Measurements from ENCODE around the gene PACSIN2.
A peak's percentile ranks its signal among the peaks of the same experiment; 100 is the strongest.

PACSIN2 gene

DNA sequence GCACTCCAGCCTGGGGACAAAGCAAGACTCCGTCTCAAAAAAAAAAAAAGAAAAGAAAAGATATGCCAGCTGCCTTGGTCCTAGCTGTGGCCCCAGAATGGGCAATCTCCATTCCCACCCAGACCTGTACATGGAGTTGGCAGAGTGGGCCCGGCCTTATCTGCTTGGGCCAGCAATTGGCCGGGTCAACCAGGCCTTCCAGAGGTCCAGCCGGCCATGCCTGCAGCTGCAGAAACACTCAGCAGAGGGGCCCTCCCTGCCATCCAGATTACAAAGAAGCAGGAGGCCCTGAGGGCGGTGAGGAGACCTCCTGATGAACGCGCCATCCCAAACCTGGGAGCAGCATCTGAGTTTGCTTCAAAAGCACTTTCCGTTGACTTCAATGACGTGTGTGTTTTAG is 131.0 kb downstream of the PACSIN2 start:
- no peak for DNase-seq (ENCODE audit: low read depth in 3 of 3)

DNA sequence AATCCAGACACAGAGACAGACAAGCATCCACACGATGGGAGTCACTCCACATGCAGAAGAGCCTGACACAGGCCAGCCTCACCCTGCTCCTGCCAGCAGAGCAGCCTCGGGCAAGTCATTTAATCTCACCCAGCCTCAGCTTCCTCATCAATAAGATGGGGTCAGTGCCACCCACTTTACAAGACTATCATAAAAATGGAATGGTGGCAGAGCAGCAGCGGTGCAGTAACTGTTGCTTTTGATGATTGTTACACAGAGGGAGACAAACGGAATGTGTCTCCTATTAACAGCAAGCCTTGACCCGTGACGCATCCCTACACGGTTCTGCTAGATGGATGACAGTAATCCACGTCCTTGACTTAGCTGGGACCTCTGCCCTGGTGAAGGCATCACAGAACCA is 131.8 kb downstream of the PACSIN2 start:
- no peak for DNase-seq (ENCODE audit: low read depth in 3 of 3)

GRCh38 chr22:42881982-42882656 is 132.8 kb downstream of the PACSIN2 start:
- no peak for DNase-seq (ENCODE audit: low read depth in 3 of 3)

DNA sequence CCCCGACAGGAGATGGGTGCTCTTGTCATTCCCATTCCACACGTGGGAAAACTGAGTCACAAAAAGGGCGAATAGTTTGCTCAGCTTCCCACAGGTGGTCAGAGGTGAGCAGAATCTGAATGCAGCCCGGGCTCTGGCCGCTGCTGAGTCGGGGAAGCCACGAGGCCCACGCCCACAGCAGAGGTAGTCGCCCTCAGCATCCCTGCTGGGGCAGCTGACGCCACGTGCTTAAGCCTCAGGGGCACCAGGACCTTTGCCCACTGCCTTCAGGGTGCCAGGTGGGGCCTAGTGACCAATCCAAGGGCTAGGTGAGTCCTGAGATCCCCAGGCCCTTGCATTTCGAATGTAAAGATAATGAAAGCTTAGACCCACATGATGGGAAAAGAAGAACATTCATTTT is 133.7 kb downstream of the PACSIN2 start:
- DNase-seq (ENCODE audit: low read depth in 3 of 3), result no peak

DNA sequence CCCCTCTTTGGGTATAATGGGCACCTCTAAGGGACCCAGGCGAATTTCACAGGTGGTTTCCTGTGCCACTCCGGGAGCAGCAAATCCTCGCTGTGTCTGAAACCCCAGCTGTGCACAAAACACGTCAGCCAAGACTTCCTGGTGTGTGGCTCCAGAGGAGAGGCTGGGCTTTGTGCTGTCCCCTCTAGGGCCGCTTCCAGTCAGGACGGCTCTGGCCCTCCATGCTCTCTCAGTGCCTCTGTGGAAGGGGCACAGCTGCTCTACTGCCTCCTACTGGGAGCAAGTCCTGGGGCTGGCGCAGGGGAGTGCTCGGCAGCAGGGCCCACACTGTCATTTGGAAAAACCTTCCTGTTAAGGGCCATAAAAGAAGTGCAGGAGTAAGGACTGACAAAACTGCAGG is 134.1 kb downstream of the PACSIN2 start:
- no peak for DNase-seq (ENCODE audit: low read depth in 3 of 3)

DNA sequence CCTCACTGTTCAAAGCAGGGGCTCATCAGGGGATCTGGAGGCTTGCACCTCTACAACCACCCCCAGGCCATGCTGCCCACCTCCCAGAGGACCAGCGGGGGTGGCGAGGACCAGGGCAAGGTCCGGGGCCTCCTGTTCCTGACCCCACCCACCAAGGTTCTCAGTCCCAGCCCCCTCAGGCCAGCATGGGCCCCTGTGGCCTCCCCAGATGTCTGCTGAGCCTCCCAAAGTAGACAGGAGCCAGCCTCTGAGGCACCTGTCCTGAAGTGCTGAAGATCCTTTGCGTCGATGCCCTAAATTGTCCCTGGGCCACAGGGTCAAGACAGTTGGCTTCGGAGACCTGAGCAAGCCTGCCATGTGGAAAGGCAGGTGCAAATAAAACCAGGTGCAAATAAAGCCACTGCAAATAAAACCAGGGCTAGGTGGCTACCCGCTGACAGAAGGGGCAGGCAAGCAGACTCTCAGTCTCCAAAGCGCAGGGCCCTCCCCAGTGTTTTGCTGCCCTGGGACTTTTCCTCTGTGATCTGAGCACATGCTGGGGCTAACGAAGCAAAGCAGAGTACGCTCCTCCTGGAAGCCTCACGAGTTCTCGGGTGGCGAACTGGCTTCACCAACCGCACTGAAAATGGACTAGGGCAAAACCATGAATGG is 135.5 kb downstream of the PACSIN2 start:
- no peak for DNase-seq (ENCODE audit: low read depth in 3 of 3)

DNA sequence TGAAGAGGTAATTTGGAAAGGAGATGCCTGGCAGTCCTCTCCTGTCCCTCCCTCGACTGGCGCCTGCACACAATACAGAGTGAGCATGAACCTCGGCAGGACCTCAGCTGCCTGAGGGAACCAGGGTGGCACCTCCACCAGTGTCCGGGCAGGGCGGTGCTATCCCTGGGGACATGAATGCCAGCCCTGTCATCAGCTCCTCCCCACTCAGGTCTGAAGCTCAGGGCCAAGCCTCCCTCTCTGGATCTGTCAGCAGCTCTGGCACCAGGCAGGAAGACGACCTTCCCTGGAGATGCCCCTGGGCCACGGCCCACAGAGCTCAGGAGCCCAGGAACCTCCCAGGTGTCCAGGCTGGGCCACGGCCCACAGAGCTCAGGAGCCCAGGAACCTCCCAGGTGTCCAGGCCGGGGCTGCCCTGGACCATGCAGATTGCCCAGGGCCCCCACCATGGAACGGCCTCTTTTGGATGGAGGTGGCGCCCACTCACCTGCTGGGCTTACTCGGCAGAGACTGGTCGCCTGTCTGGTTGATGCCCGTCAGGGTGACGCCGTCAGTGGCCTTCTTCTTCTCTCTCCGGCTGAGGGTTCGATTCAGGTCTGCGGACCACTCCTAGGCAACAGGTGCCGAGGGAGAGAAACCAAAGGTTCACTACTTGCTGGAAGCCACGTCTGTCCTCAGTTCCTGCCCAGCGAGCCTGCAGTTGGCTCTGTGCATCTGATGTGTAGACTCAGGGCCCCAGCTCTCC is 136.2 kb downstream of the PACSIN2 start:
- no peak for DNase-seq (ENCODE audit: low read depth in 3 of 3)

DNA sequence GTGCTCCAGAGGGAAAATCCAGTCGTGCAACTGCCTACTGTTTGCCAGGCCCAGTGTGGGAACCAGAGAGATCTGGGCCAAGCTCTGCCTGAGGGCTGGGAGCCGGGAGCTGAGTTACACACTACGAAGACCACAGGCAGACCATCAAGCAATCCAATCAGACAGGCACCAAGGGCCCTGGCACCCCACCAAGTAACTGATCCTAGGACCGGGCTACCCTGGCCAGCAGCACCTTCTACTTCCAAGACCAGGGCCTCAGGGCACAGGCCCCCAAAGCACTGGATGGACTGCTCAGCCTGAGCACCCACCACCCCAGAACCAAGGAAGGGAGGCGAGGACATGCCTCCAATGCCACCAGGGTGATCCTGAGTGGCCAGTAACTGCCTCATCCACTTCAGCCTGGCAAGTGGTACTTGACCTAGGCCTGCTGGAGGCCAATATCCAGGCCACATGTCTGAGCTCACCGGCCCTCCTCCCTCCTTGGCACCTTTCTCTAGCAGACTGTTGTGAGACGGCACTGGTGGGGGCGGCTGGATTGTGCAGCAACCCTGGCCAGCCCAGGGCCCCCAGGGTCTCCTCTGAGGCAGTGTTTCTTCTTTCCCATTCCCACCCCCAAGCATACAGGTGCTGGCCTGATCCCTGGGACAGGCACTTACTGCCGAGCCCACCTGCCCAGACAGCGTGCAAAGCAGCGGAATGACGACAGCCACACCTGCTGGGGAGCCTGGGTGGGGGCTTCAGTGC is 137.2 kb downstream of the PACSIN2 start:
- no peak for DNase-seq (ENCODE audit: low read depth in 3 of 3)

DNA sequence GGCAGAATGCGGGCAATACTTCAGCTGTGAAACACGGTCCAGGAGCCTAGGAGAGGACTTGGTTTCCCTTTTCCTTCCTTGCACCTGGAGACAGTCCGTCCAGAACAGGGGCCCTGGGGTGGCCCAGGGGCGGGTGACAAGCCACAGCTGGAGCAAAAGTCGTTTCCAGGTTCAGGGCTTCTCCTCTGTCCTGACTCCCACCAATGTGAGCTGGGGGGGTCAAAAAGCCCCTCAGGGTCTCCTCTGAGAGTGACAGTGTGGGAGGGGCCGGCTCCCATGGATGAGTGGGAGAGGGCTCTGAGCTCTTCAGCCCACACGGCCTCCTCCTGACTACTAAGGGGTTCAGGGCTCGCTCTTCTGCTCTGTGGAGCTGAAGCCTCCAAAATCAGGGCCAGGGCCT is 137.8 kb downstream of the PACSIN2 start:
- no peak for DNase-seq (ENCODE audit: low read depth in 3 of 3)

DNA sequence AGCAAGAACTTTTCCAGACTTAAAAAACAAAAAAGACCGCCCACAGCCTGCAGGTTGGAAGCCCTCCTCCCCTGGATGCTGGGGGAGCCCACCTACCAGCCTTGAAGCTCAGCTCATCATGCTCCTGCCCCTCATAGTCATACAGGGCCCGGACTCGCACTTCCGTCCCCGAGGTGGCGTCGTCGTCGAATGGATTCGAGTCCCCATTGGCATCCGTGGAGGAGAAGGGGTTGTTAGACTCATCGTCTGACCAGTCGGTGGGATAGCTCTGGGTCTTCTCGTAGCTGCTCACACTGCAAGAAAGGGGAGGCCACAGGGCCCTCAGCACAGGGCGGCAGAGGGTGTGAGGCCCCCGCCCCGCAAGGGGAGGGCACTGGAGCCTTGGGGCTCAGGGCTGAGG is 138.9 kb downstream of the PACSIN2 start:
- no peak for DNase-seq (ENCODE audit: low read depth in 3 of 3)

DNA sequence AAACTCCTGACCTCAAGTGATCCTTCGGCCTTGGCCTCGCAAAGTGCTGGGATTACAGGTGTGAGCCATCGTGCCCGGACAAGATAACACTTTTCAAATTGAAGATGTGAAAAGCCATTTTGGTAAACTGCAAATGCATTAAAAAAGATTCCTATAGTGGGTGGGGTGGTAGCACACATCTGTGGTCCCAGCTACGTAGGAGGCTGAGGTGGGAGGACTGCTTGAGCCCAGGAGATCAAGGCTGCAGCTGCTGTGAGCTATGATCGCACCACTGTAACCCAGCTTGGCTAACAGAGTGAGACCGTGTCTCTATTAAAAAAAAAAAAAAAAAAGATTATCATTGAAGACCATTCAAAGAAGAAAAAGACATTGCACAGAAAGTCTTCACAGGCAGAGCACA is 140.9 kb downstream of the PACSIN2 start:
- no peak for DNase-seq (ENCODE audit: low read depth in 3 of 3)

- no peak for DNase-seq (ENCODE audit: low read depth in 3 of 3)
Observed at GRCh38 chr22:42873356-42873755, 141.6 kb downstream of the PACSIN2 start.

- DNase-seq (ENCODE audit: low read depth in 3 of 3), result no peak
Observed at GRCh38 chr22:42872821-42873220, 142.1 kb downstream of the PACSIN2 start.

DNA sequence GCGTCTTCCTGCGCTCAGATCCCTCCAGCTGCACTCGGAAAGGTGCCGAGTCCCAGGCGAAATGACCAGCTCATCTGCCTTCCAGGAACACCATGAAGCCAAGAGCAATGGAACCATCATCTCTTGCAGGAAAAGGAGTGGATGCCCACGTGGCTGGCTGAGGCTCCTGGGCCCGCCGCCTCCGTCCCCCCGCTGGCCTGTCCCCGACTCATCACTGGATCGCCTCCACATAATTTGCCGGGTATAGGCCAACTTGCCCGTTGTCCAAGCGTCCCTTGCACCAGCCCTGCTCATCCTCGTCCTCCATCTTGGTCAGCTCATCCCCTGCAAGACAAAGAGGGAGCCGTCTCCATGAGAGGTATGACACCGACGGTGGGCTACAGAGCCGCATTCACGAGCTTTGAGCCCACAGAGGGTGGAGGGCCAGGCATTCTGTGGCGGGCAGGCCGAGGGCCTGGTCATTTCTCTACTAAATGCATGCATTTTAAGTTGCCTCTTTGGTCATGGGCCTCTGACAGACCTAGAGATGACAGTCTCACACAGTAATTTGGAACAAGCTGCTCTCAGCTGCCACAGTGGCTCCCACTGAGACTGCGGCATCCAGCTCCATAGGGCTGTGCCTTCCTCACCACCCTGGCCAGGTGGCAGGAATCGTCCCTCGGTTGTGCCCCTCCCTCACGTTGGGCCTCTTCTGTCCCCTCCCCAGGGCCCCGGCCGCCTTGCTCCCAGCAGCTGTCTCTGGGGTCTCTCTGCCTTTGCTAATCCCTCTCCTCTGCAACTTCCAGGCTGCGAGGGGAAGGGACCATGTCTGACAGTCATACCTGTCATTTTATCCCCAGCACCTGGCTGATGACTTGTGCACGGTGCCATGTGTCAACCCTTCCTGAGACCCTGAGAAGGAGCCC is 143.6 kb downstream of the PACSIN2 start:
- no peak for DNase-seq (ENCODE audit: low read depth in 3 of 3)

DNA sequence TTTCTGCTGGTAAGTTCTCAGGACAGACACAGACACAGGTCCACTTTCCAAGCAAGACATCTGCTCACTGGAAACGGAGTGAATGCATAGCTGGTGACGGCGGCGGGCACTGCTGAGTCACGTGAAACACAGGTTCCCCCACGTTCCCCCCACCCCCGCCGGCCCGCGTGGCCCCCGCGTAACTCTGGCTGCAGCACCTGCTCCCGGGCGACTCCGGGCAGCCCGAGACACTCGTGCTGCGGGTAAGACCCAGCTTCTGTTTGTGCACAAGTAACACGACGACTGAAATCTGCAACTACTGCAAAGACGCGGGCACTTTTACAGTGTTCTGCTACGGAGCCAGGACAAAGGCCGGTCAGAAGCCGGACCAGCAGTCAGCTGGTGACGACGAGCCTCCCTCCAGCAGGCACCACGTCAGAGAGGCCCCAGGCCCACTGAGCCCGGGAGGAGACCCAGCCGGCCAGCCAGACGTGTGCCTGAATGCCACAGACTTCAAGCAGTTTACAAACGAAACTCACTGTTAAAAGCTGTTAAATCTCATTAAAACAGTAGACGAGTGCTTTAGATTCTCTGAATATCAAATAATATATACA is 145.0 kb downstream of the PACSIN2 start:
- no peak for DNase-seq (ENCODE audit: low read depth in 3 of 3)

DNA sequence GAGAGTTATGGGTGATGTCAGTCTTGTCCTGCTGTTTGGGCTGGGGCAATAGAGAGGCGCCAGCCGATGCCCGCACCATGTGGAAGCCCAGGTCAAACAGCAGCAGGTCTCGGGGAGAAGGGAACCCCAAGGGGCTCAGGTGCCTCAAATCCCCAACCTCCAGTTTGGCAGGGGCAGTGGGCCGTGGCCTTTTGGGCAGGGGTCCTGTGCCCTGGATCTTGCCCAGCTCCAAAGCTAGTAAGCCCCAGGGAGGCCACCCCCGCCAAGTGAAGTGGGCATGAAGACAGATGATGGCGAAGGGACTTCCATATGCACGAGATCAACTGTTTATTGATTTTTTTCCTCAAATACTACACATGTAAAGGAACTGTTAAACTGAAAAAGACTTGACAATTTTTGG is 145.5 kb downstream of the PACSIN2 start:
- DNase-seq (ENCODE audit: low read depth in 3 of 3), result no peak

GRCh38 chr22:42868751-42869251 is 146.1 kb downstream of the PACSIN2 start:
- no peak for DNase-seq (ENCODE audit: low read depth in 3 of 3)

DNA sequence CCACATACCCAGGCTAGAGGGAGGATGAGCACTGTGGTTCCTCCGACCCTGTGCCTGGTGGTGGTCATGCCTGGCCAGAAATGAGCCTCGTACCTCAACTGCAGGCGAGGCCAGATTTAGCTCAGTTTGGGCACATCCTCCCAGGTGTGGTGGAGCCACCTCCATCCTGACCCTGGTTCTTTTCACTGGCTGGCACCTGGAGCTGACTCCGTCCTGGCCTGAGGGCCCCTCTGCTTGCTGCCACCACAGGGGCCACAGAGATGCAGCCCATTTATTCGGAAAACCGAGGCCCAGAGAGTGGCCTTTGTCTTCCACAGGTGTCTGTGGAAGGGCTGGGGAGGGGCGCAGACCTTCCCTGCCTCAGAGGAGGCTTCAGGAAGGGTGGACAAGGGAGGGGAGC is 148.8 kb downstream of the PACSIN2 start:
- DNase-seq (ENCODE audit: low read depth in 3 of 3), result no peak

DNA sequence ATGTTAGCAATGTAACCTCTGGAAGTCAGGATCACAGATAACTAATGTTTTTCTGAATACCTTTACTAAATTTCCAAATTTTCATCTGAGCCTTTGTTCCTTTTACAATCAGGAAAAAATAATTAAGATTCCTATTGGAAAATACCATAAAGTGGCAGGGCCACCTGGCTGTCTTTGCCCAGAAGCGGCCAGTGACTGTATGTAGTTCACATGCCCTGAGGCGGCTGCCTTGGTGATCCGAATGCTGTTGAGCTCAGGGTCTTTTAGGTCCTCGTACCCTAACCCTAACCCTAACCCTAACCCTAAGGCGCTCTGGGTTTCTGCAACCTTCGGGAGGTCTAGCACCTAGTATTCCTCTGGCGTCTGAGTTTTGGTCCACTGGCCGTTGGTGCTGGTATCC is 149.4 kb downstream of the PACSIN2 start:
- DNase-seq (ENCODE audit: low read depth in 3 of 3), result no peak

DNA sequence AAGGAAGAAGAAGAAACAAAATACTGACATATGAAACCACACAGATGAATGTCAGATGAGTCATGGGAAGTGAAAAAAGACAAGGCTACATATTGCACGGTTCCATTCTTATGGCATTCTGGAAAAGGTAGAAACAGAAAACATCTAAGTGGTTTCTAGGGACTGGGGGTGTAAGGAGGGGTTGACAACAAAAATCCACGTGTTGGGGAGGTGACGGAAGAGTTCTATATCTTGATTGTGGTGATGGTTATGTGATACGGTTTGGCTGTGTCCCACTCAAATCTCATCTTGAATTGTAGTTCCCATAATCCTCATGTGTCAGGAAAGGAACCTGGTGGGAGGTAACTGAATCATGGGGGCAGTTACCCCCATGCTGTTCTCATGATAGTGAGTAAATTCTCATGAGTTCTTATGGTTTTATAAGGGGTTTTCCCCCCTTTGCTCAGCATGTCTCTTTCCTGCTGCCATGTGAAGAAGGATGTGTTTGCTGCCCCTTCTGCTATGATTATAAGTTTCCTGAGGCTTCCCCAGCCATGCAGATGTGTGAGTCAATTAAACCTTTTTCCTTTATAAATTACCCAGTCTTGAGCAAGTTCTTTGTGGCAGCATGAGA is 151.5 kb downstream of the PACSIN2 start:
- DNase-seq (ENCODE audit: low read depth in 3 of 3), result peak; percentile 11 to 47 (median 22)
